ENCODE data around the gene CDK5.

The CDK5 gene

GRCh38 chr7:151057506-151057988 lies at the start of gene CDK5:
CDK5 (minus strand) TSS chr7:151057897; CDS start chr7:151057848, 49 bp downstream.
- no peak for DNase-seq (ENCODE audit: low read depth in 2 of 2)

GRCh38 chr7:151104411-151105235 lies 46.9 kb upstream of the CDK5 start:
- DNase-seq (ENCODE audit: low read depth in 2 of 2) = no peak

GRCh38 chr7:151103973-151104372 lies 46.3 kb upstream of the CDK5 start:
- DNase-seq (ENCODE audit: low read depth in 2 of 2) = no peak

GRCh38 chr7:151102991-151103390 lies 45.3 kb upstream of the CDK5 start:
- no peak for DNase-seq (ENCODE audit: low read depth in 2 of 2)

GRCh38 chr7:151101621-151102396 lies 44.1 kb upstream of the CDK5 start:
- no peak for DNase-seq (ENCODE audit: low read depth in 2 of 2)

GRCh38 chr7:151100921-151101320 lies 43.2 kb upstream of the CDK5 start:
- no peak for DNase-seq (ENCODE audit: low read depth in 2 of 2)

GRCh38 chr7:151099486-151100211 lies 42.0 kb upstream of the CDK5 start:
- no peak for DNase-seq (ENCODE audit: low read depth in 2 of 2)

- no peak for DNase-seq (ENCODE audit: low read depth in 2 of 2)
Observed at GRCh38 chr7:151095828-151096475, 38.3 kb upstream of the CDK5 start.

GRCh38 chr7:151095123-151095797 lies 37.6 kb upstream of the CDK5 start:
- no peak for DNase-seq (ENCODE audit: low read depth in 2 of 2)

GRCh38 chr7:151094675-151095074 lies 37.0 kb upstream of the CDK5 start:
- no peak for DNase-seq (ENCODE audit: low read depth in 2 of 2)

GRCh38 chr7:151093748-151094147 lies 36.1 kb upstream of the CDK5 start:
- DNase-seq (ENCODE audit: low read depth in 2 of 2) = no peak

GRCh38 chr7:151091988-151092387 lies 34.3 kb upstream of the CDK5 start:
- DNase-seq (ENCODE audit: low read depth in 2 of 2) = no peak

- DNase-seq (ENCODE audit: low read depth in 2 of 2) = no peak
Observed at GRCh38 chr7:151091431-151091830, 33.7 kb upstream of the CDK5 start.

- DNase-seq (ENCODE audit: low read depth in 2 of 2) = no peak
Observed at GRCh38 chr7:151091003-151091402, 33.3 kb upstream of the CDK5 start.

GRCh38 chr7:151089893-151090730 lies 32.4 kb upstream of the CDK5 start:
- DNase-seq (ENCODE audit: low read depth in 2 of 2) = no peak

GRCh38 chr7:151088856-151089699 lies 31.4 kb upstream of the CDK5 start:
- DNase-seq (ENCODE audit: low read depth in 2 of 2) = no peak

GRCh38 chr7:151088019-151088855 lies 30.5 kb upstream of the CDK5 start:
- DNase-seq (ENCODE audit: low read depth in 2 of 2) = no peak

Measured in activated CD4-positive, alpha-beta T cell treated with anti-CD3 and anti-CD28 coated beads for 24 hours (primary cell).